Measurements from ENCODE around the gene CD300A. TPM values are rescaled to one million over a fixed set of nuclear protein-coding genes. Genes with fewer than 3 reads are reported as not detected.
A peak's percentile ranks its signal among the peaks of the same experiment; 100 is the strongest.

The CD300A gene
- total RNA-seq, 8 experiments from 2014 or later, result 0.17 to 1.6 (median 0.52) TPM; not detected in 5

DNA sequence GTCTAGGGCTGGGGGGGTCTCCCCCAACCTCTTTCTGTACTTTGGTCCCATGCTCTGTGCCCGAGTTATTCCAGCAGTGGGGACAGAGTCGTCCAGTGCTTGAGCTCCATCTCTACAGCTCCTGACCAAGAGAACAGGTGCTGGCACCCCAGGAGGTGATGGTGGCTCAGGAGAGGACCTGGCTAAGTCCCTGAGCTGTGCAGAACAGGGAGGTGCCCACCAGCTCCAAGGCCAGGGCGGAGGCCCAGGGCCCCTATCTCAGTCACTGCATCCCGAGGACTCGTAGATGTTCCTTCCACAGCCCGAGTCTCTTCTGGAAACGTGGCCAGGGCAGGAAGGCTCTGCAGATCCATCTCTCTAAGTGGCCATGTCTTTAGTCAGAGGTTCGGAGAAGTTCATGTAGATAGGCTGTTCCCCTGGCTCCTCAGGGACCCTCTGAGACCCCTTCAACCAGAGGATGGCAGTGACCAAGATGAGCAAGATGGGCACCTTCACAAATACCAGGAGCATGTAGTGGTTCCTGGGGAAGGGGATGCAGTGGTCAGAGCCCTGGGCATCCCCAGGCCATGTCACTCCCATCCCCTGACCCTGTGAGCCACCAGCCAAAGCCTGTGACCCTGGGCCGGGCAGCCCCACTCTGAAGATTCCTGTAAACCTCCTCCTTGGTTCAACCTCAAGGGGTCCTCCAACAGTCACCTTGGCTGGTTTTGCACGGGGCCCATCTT lies 56.1 kb downstream of the CD300A start:
- Histone ChIP-seq H3K27ac (no peak overlapping the region), H3K4me1 (replicated peaks in 1 of 2) (no peaks in the 10 kb centered on the region), H3K4me3 (no peak overlapping the region)
- in situ Hi-C loops (cut with MboI; ENCODE audit: low pct_unique_long_range_greater_than_20kb in 2 of 9, low sequenced_read_pairs in 9 of 9, unreplicated experiment in 9 of 9), result no loop called here
- ATAC-seq (replicated peaks in 6 of 8), result no peak
- 0 to 82% (median 57%) methylated on average over 1 to 8 of the region's 10 CpGs; no CpG with 5 or more reads in 3 of the 10 experiments for WGBS, 10 experiments

DNA sequence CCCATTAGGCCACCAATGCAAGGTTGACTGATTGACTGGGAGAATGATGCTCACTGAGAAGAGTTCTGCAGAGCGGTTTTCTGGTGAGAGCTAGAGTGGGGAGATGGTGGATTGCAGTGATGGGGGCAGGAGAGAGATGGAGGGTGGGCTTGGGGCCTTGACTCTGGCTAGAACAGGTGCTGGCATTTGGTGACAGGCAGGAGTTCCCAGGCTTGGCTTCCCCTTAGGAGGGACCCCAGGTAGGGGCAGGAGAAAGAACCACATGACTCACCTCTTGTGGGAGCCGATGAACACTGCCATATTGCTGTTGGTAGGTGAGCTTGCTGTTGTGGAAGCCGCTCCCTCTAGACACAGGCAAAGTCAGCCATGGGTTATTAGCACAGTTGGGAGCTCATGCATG lies 56.9 kb downstream of the CD300A start:
- Histone ChIP-seq H3K27ac (no peak overlapping the region), H3K4me1 (replicated peaks in 1 of 2) (no peaks in the 10 kb centered on the region), H3K4me3 (no peak overlapping the region)
- in situ Hi-C loops (cut with MboI; ENCODE audit: low pct_unique_long_range_greater_than_20kb in 2 of 9, low sequenced_read_pairs in 9 of 9, unreplicated experiment in 9 of 9), result no loop called here
- WGBS, 10 experiments, result 13 to 100% methylated on average over 1 to 2 of the region's 3 CpGs; no CpG with 5 or more reads in 8 of the 10 experiments
- no peak for ATAC-seq (replicated peaks in 6 of 8)

DNA sequence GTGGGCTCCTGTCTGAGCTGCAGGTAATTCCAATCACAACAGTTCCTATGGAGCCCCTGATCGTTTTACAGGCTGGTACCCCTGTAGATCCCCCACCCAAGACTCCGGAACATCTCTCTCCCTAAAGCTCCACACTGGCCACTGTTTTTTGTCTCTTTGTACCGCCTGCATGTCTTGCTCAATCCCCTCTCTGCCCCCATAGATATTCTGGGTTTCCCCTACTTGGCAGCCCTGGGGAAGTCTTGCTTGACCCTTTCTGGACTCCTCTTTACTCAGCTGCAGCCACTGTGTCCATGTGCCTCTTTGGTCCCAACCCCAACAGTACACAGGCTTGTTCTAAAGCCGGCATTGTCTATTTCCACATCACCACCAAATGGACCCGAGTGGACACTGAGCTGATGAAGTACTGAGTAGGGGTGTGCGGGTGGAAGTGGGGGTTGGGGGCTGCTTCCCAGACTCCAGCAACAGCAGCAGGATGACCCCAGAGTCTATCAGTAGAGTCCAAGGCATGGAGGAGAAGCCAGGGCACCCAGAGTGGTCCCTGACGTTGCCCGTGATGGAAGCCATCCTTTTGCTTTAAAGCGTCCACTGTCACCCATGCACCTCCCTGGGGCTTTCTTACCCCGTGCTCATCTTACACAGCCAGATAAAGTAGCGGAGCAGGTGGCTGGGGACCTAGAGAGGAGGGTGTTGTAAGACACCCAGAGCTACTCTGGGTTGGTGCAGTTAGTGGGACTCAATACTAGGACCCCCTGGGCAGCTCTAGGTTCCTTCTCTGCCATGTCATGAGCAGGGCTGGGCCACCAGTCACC lies 58.4 kb downstream of the CD300A start:
- 0 to 93% (median 58%) methylated on average over 1 to 5 of the region's 11 CpGs; no CpG with 5 or more reads in 2 of the 10 experiments for WGBS, 10 experiments
- H3K27ac ChIP-seq, result no peak overlapping the region
- no peak for ATAC-seq (replicated peaks in 6 of 8)
- no peaks in the 10 kb centered on the region for H3K4me1 ChIP-seq (replicated peaks in 1 of 2)
- in situ Hi-C loops (cut with MboI; ENCODE audit: low pct_unique_long_range_greater_than_20kb in 2 of 9, low sequenced_read_pairs in 9 of 9, unreplicated experiment in 9 of 9), result no loop called here
- H3K4me3 ChIP-seq, result no peak overlapping the region

DNA sequence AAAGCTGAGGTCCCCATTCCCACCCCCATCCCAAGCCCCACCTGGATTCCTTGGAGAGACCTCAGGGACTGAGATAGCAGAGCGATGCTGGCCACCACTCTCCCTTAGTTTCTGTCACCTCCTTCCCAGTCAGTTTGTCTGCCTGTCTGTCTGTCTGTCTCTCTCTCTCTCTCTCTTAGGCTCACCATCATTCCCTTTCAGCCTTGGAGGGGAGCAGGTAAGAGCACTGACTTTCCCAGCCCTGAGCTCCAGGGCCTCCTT lies 59.0 kb downstream of the CD300A start:
- in situ Hi-C loops (cut with MboI; ENCODE audit: low pct_unique_long_range_greater_than_20kb in 2 of 9, low sequenced_read_pairs in 9 of 9, unreplicated experiment in 9 of 9), result no loop called here
- no peak for ATAC-seq (replicated peaks in 6 of 8)
- WGBS, 10 experiments, result 67% methylated on average over 1 of the region's 1 CpG; no CpG with 5 or more reads in 9 of the 10 experiments
- H3K4me1 ChIP-seq (replicated peaks in 1 of 2), result no peaks in the 10 kb centered on the region
- H3K27ac ChIP-seq, result no peak overlapping the region
- H3K4me3 ChIP-seq, result no peak overlapping the region

DNA sequence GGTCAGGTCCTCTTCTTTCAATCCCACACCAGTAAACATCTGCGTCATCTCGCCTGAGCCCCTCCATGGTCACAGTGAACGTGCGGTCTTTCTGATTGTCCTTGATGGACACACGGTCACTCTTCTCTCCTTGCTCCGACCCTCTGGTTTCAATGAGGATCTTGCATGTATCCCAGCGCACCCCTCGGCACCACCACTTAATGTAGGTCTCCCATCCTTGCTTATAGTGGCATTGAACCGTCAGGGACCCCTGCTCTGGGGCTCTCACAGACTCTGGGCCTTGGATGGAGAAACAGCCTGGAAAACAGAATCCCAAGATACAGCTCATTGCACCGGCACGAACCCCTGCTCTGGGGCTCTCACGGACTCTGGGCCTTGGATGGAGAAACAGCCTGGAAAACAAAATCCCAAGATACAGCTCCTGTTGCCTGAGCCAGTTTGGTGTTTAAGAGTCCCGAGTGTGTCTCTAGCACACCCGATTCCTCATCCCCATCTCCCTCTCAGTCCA lies 59.4 kb downstream of the CD300A start:
- WGBS, 10 experiments, result 17 to 94% (median 58%) methylated on average over 2 to 12 of the region's 14 CpGs; no CpG with 5 or more reads in 2 of the 10 experiments
- ATAC-seq (replicated peaks in 6 of 8), result no peak
- in situ Hi-C loops (cut with MboI; ENCODE audit: low pct_unique_long_range_greater_than_20kb in 2 of 9, low sequenced_read_pairs in 9 of 9, unreplicated experiment in 9 of 9), result no loop called here

DNA sequence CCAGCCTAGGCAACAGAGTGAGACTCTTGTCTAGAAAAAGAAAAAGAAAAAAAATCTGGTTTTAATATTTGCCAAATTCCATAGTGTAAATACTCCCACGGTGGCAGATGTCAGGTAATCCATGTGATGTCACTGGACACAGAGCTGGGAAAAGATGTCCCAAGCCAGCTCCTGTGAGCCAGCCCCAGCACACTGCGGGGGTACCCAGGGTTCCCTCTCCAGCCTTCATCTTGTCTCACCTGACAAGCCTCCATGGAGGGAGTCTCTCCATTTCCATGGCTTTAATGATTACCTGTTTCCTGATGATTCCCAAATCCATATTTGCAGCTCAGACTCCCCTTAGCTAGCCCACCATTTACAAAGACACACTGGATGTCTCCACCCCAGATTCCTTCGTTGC lies 60.2 kb downstream of the CD300A start:
- Histone ChIP-seq H3K4me3 (no peak overlapping the region), H3K4me1 (replicated peaks in 1 of 2) (no peaks in the 10 kb centered on the region), H3K27ac (no peak overlapping the region)
- 0 to 90% (median 48%) methylated on average over 1 to 3 of the region's 3 CpGs; no CpG with 5 or more reads in 3 of the 10 experiments for WGBS, 10 experiments
- no peak for ATAC-seq (replicated peaks in 6 of 8)
- in situ Hi-C loops (cut with MboI; ENCODE audit: low pct_unique_long_range_greater_than_20kb in 2 of 9, low sequenced_read_pairs in 9 of 9, unreplicated experiment in 9 of 9), result no loop called here

More for the DNA sequence above, 59.4 kb downstream of the CD300A start:
- no peaks in the 10 kb centered on the region for H3K4me1 ChIP-seq (replicated peaks in 1 of 2)
- no peak overlapping the region for H3K4me3 ChIP-seq
- no peak overlapping the region for H3K27ac ChIP-seq

DNA sequence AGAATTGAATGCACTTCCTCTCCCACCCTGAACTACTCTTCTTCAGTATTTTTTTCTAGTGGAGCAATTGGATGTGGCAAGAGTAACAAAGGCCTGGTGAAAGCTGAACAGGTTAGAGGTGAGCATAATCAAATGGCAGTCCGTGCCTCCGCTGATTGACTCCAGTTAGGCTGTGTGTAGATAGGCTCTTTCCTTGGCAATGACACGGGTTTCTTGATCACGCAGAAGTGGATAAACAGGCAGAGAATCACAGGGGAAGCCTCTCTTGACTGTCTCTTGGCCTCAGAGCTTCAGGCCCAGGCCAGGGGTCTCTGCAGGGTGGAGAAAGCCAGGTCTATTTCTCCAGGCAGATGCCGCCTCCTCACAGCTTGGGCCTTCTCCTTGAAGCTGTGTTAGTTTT lies 60.6 kb downstream of the CD300A start:
- in situ Hi-C loops (cut with MboI; ENCODE audit: low pct_unique_long_range_greater_than_20kb in 2 of 9, low sequenced_read_pairs in 9 of 9, unreplicated experiment in 9 of 9), result no loop called here
- Histone ChIP-seq H3K27ac (no peak overlapping the region), H3K4me3 (no peak overlapping the region), H3K4me1 (replicated peaks in 1 of 2) (no peaks in the 10 kb centered on the region)
- ATAC-seq (replicated peaks in 6 of 8), result no peak
- WGBS, 10 experiments, result 25 to 90% (median 72%) methylated on average over 2 to 5 of the region's 5 CpGs; no CpG with 5 or more reads in 5 of the 10 experiments

DNA sequence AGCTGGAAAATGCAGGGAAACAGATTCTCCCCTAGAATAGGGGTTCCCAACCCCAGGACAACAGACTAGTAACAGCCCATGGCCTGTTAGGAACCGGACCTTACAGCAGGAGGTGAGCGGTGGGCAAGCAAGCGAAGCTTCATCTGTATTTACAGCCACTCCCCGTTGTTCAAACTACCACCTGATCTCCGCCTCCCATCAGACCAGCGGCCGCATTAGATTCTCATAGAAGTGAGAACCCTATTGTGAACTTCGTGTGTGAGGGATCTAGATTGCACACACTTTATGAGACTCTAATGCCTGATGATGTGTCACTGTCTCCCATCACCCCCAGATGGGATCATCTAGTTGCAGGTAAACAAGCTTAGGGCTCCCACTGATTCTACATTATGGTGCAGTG lies 61.3 kb downstream of the CD300A start:
- 43 to 84% (median 77%) methylated on average over 1 to 8 of the region's 8 CpGs; no CpG with 5 or more reads in 5 of the 10 experiments for WGBS, 10 experiments
- no peak overlapping the region for H3K27ac ChIP-seq

DNA sequence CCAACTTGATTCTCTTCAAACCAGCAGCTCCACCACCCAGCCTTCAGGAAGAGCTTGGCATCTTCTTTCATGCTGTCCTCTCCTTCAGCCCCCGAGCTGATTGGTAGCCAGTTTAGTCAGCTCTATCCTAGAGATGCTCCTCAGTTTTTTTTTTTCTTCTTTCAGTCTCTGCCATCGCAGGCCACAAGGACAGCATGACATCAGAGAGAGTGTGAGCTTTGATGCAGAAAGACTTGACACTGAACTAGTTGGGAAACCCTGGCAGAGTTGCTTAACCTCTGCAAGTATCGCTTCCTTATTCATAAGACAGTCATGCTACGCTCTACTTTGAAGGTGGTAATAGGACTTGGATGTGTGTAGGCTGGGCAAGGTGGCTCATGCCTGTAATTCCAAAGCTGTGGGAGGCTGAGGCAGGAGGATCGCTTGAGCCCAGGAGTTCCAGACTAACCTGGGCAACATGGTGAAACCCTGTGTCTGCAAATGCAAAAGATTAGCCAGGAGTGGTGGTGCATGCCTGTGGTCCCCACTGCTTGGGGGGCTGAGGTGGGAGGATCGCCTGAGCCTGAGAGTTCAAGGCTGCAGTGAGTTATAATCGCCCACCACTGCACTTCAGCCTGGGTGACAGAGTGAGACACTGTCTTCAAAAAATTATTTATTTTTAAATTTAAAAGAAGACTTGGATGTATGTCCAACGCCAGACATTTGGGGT lies 62.2 kb downstream of the CD300A start:
- no peak overlapping the region for H3K4me3 ChIP-seq
- ATAC-seq (replicated peaks in 6 of 8), result peak in 1 of 8 experiments; percentile 15
- in situ Hi-C loops (cut with MboI; ENCODE audit: low pct_unique_long_range_greater_than_20kb in 2 of 9, low sequenced_read_pairs in 9 of 9, unreplicated experiment in 9 of 9), result no loop called here
- H3K27ac ChIP-seq, result no peak overlapping the region
- WGBS, 10 experiments, result 0 to 93% (median 75%) methylated on average over 1 to 6 of the region's 8 CpGs
- H3K4me1 ChIP-seq (replicated peaks in 1 of 2), result no peaks in the 10 kb centered on the region

More for the DNA sequence above, 61.3 kb downstream of the CD300A start:
- Histone ChIP-seq H3K4me3 (no peak overlapping the region), H3K4me1 (replicated peaks in 1 of 2) (no peaks in the 10 kb centered on the region)
- in situ Hi-C loops (cut with MboI; ENCODE audit: low pct_unique_long_range_greater_than_20kb in 2 of 9, low sequenced_read_pairs in 9 of 9, unreplicated experiment in 9 of 9), result no loop called here
- ATAC-seq (replicated peaks in 6 of 8), result no peak

DNA sequence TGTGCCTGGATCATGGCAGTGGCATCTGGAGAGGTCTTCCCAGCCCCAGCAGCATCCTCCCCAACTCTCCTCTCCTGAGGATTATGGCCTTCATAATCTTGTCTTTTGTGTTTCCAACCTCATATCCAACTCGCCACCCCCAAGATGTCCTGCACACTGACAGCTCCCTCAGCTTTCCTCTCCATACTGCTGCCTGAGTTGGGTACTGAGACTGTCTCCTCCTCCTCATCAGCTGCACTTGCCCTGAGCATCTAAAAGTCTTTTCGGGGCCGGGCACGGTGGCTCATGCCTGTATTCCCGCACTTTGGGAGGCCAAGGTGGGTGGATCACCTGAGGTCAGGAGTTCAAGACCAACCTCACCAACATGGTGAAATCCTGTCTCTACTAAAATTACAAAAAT lies 62.8 kb downstream of the CD300A start:
- in situ Hi-C loops (cut with MboI; ENCODE audit: low pct_unique_long_range_greater_than_20kb in 2 of 9, low sequenced_read_pairs in 9 of 9, unreplicated experiment in 9 of 9), result no loop called here
- WGBS, 10 experiments, result 40 to 83% (median 77%) methylated on average over 1 to 5 of the region's 5 CpGs; no CpG with 5 or more reads in 4 of the 10 experiments
- Histone ChIP-seq H3K4me3 (no peak overlapping the region), H3K4me1 (replicated peaks in 1 of 2) (no peaks in the 10 kb centered on the region), H3K27ac (no peak overlapping the region)
- ATAC-seq (replicated peaks in 6 of 8), result no peak

DNA sequence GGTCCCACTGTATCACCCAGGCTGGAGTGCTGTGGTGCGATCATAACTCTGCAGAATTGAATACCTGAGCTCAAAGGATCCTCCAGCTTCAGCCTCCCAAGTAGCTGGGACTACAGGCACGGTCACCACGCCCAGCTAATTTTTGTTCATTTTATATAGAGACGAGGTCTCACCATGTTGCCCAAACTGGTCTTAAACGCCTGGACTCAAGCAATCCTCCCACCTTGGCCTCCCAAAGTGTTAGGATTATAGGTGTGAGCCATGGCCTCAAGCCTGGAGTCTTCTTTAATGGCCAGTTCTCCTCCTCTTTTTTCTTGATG lies 64.4 kb downstream of the CD300A start:
- H3K4me1 ChIP-seq (replicated peaks in 1 of 2), result no peaks in the 10 kb centered on the region
- in situ Hi-C loops (cut with MboI; ENCODE audit: low pct_unique_long_range_greater_than_20kb in 2 of 9, low sequenced_read_pairs in 9 of 9, unreplicated experiment in 9 of 9), result no loop called here
- WGBS, 10 experiments, result 8 to 94% (median 61%) methylated on average over 1 to 4 of the region's 5 CpGs; no CpG with 5 or more reads in 5 of the 10 experiments
- no peak overlapping the region for H3K4me3 ChIP-seq
- ATAC-seq (replicated peaks in 6 of 8), result no peak
- no peak overlapping the region for H3K27ac ChIP-seq

DNA sequence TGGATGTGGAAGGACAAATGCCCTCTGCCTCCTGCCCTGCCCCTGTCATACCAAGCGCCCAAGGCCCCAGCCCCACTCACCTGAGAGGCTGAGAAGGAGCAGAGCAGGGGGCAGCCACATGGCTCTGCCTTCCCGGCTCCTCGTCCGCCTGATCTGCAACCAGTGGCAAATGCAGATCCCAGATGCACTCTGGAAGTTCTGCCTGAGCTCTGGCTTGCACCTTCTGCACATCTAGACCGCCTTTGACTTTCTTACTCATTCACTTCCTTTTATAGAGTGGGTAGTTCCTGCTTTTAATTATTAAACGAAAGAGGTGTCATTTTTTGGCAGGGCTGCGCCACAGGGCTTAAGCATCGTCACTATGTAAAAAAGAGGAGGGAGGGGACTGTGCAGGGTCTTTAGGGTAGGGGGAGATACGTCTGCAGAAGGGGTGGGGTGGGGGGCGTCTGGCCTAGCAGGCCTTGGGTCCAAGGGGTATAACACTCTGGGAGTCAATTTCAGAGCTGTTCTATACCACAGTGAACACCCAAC lies 64.9 kb downstream of the CD300A start, which contains the start of gene CD300LB:
Gene CD300LB, minus strand, starts transcription at position 245 of the 531 bp plus-strand sequence. Its CDS starts 125 bp downstream, at position 120.
- in situ Hi-C loops (cut with MboI; ENCODE audit: low pct_unique_long_range_greater_than_20kb in 2 of 9, low sequenced_read_pairs in 9 of 9, unreplicated experiment in 9 of 9), result no loop called here
- WGBS, 10 experiments, result 84 to 92% methylated on average over 2 to 5 of the region's 10 CpGs; no CpG with 5 or more reads in 8 of the 10 experiments
- ATAC-seq (replicated peaks in 6 of 8), result no peak
- no peak within 1 kb of the TSS for H3K27ac ChIP-seq
- H3K4me3 ChIP-seq, result no peak within 1 kb of the TSS
- H3K4me1 ChIP-seq (replicated peaks in 1 of 2), result no peaks in the 10 kb centered on the region

DNA sequence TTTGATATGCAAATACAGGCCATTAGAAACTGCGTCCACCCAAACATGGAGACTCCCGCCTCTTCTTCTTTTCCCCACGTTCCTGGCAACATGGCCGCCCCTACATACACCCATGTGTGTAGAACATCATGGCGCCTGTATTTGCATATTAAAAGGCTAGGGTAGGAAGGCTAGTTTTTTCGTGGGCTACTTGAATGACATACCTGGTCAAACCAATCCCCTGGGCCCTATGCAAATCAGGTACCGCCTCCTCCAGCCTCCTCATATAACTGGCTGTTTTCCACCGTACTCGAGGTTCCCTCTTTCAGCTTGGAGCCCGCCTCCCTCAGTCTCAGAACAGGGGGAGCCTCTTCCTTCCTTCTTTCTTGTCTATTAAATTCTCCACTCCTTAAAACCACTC lies 65.7 kb downstream of the CD300A start:
- H3K4me1 ChIP-seq (replicated peaks in 1 of 2), result no peaks in the 10 kb centered on the region
- no peak overlapping the region for H3K27ac ChIP-seq
- in situ Hi-C loops (cut with MboI; ENCODE audit: low pct_unique_long_range_greater_than_20kb in 2 of 9, low sequenced_read_pairs in 9 of 9, unreplicated experiment in 9 of 9), result no loop called here
- ATAC-seq (replicated peaks in 6 of 8), result peak in 4 of 8 experiments; percentile 19 to 81 (median 74)
- H3K4me3 ChIP-seq, result no peak overlapping the region
- WGBS, 10 experiments, result 17 to 65% (median 40%) methylated on average over 1 to 8 of the region's 10 CpGs; no CpG with 5 or more reads in 2 of the 10 experiments

All from motor neuron (in vitro differentiated cells).